GM23248 (cell line): Measurements from ENCODE around the gene CXCR1. TPM values are rescaled to one million over a fixed set of nuclear protein-coding genes. Genes with fewer than 3 reads are reported as not detected.
"Not testable (repeated sequence)": the region's sequence is repeated elsewhere in the genome, so short reads cannot be mapped to it uniquely, and the experiment has no call there.

Experiments
- DNase-seq: peaks from one replicate; pipeline ENCODE4 v3.0.0-alpha.2; 2015
- H2AFZ ChIP-seq: fragments of 200-600 bp; sonication (generic); 2 replicates; pipeline ENCODE4 v1.6.1; 2016; ENCODE audit warnings: antibody characterized with exemption
- H3F3A ChIP-seq: fragments of 200-600 bp; sonication (generic); 2 replicates; pipeline ENCODE4 v1.6.1; 2016; ENCODE audit warnings: mild to moderate bottlenecking, antibody characterized with exemption, mixed run types; ENCODE audit not compliant: insufficient read depth
- H3K27ac ChIP-seq: fragments of 200-600 bp; sonication (generic); 2 replicates; pipeline ENCODE4 v1.5.1; 2016; ENCODE audit warnings: mild to moderate bottlenecking
- H3K27me3 ChIP-seq: fragments of 200-600 bp; sonication (generic); replicated peaks from 2 replicates; pipeline ENCODE4 v1.6.1; 2016; ENCODE audit warnings: mild to moderate bottlenecking; ENCODE audit not compliant: insufficient read depth
- H3K36me3 ChIP-seq: fragments of 200-600 bp; sonication (generic); 2 replicates; pipeline ENCODE4 v1.6.1; 2016; ENCODE audit warnings: low read depth, mild to moderate bottlenecking
- H3K4me1 ChIP-seq: fragments of 200-600 bp; sonication (generic); 2 replicates; pipeline ENCODE4 v1.6.1; 2016; ENCODE audit warnings: mild to moderate bottlenecking; ENCODE audit not compliant: insufficient read depth
- H3K4me2 ChIP-seq: fragments of 200-600 bp; sonication (generic); one replicate; pipeline ENCODE4 v1.6.1; 2016; ENCODE audit warnings: mild to moderate bottlenecking; ENCODE audit not compliant: unreplicated experiment
- H3K4me3 ChIP-seq: fragments of 200-600 bp; sonication (generic); 2 replicates; pipeline ENCODE4 v1.5.1; 2016; ENCODE audit warnings: mild to moderate bottlenecking
- H3K79me2 ChIP-seq: fragments of 200-600 bp; sonication (generic); 2 replicates; pipeline ENCODE4 v1.6.1; 2016; ENCODE audit warnings: mild to moderate bottlenecking; ENCODE audit not compliant: insufficient read depth
- H3K9ac ChIP-seq: fragments of 200-600 bp; sonication (generic); 2 replicates; pipeline ENCODE4 v1.6.1; 2016; ENCODE audit warnings: mild to moderate bottlenecking
- H3K9me2 ChIP-seq: fragments of 200-600 bp; sonication (generic); 2 replicates; pipeline ENCODE4 v1.6.1; 2016; ENCODE audit warnings: mixed run types, mild to moderate bottlenecking, moderate library complexity; ENCODE audit not compliant: insufficient read depth
- H3K9me3 ChIP-seq: fragments of 200-600 bp; sonication (generic); one replicate; pipeline ENCODE4 v1.6.1; 2017; ENCODE audit warnings: low read depth
- H4K20me1 ChIP-seq: fragments of 200-600 bp; sonication (generic); 2 replicates; pipeline ENCODE4 v1.6.0; 2016; ENCODE audit not compliant: insufficient read depth
- EZH2 ChIP-seq: fragments of 200-600 bp; sonication (generic); IDR thresholded peaks from 2 replicates; pipeline ENCODE4 v1.6.1; 2018; ENCODE audit warnings: antibody characterized with exemption, mild to moderate bottlenecking; ENCODE audit not compliant: insufficient read depth, poor library complexity, severe bottlenecking
- EZH2phosphoT487 ChIP-seq: fragments of 200-600 bp; sonication (generic); IDR thresholded peaks from 2 replicates; pipeline ENCODE4 v1.6.1; 2018; ENCODE audit warnings: antibody characterized with exemption, moderate library complexity, mild to moderate bottlenecking, low read depth; ENCODE audit not compliant: insufficient read depth
- WGBS, 2 experiments: methylation state at CpG; one replicate each; pipeline ENCODE4 v1.1.6; 2015 to 2017; ENCODE audit warnings: low lambda C conversion rate in 2 of 2, low coverage in 1 of 2; ENCODE audit errors: missing lambda C conversion rate in 2 of 2; 5-methylcytosine and 5-hydroxymethylcytosine counted together
- in situ Hi-C: fragments of 300-500 bp; cut with MboI; formaldehyde crosslinking; loops from 2 replicates; pipeline ENCODE4 v1.15.0; 2020
- polyA plus RNA-seq: library from polyadenylated mRNA; unstranded; fragments of >200 nt; fragmentation: Nextera tagmentation; extraction: Ambion mirVana; gene quantifications from 2 replicates; pipeline ENCODE4 v1.2.1, GENCODE V29; 2016
- total RNA-seq: library from RNA; depleted of rRNA; stranded (reverse); fragments of >200 nt; shearing (Covaris generic); gene quantifications from 2 replicates; pipeline ENCODE4 v1.2.3, GENCODE V29; 2014

CXCR1 gene
- total and polyA plus RNA-seq, 2 experiments from 2014 or later, result not detected

- Histone ChIP-seq H2AFZ (no peak overlapping the region), H3K36me3 (no peaks in the 10 kb centered on the region), H3K4me3 (no peak overlapping the region), H3K4me1 (no peaks in the 10 kb centered on the region), H4K20me1 (no peaks in the 10 kb centered on the region), H3K27me3 (peaks cover 66% of the 10 kb centered on the region), H3K9me2 (no peaks in the 10 kb centered on the region), H3F3A (no peaks in the 10 kb centered on the region), H3K79me2 (no peaks in the 10 kb centered on the region), H3K27ac (no peak overlapping the region), H3K4me2 (no peak overlapping the region), H3K9me3 (no peaks in the 10 kb centered on the region), H3K9ac (no peak overlapping the region)
- no peak for DNase-seq
- TF ChIP-seq EZH2phosphoT487, result no peak
- TF ChIP-seq EZH2, result no peak
- in situ Hi-C loops, result no loop called here
- WGBS, 2 experiments, result 57 to 60% methylated on average over 3 of the region's 3 CpGs
Measured at GRCh38 chr2:218127929-218128455, 38.8 kb downstream of the CXCR1 start.

- in situ Hi-C loops, result no loop called here
- no peaks in the 10 kb centered on the region for H3F3A ChIP-seq
- DNase-seq, result no peak
- H3K4me3 ChIP-seq, result no peak within 1 kb of the TSS
- peaks cover 76% of the 10 kb centered on the region for H3K27me3 ChIP-seq
- H2AFZ ChIP-seq, result no peak within 1 kb of the TSS
- H4K20me1 ChIP-seq, result no peaks in the 10 kb centered on the region
- no peaks in the 10 kb centered on the region for H3K9me2 ChIP-seq
- WGBS, 2 experiments, result 74 to 85% methylated on average over 8 of the region's 8 CpGs
- no peaks in the 10 kb centered on the region for H3K4me1 ChIP-seq
- TF ChIP-seq EZH2phosphoT487 (no peak), EZH2 (no peak)
- no peaks in the 10 kb centered on the region for H3K36me3 ChIP-seq
- H3K79me2 ChIP-seq, result no peaks in the 10 kb centered on the region
- peaks cover 4% of the 10 kb centered on the region for H3K9me3 ChIP-seq
- no peak within 1 kb of the TSS for H3K4me2 ChIP-seq
- no peak within 1 kb of the TSS for H3K9ac ChIP-seq
- H3K27ac ChIP-seq, result no peak within 1 kb of the TSS
Measured at GRCh38 chr2:218125626-218126080, 41.1 kb downstream of the CXCR1 start, which contains the start of gene CXCR2. Gene CXCR2 (plus strand): TSS chr2:218126028. CDS start chr2:218134802, 8,774 bp downstream.

- H3F3A ChIP-seq, result no peaks in the 10 kb centered on the region
- H3K36me3 ChIP-seq, result no peaks in the 10 kb centered on the region
- no peak overlapping the region for H3K4me3 ChIP-seq
- no peaks in the 10 kb centered on the region for H3K79me2 ChIP-seq
- no peaks in the 10 kb centered on the region for H3K9me2 ChIP-seq
- no peak overlapping the region for H3K9ac ChIP-seq
- WGBS, 2 experiments, result 17 to 18% methylated on average over 4 of the region's 4 CpGs
- H4K20me1 ChIP-seq, result no peaks in the 10 kb centered on the region
- peaks cover 76% of the 10 kb centered on the region for H3K27me3 ChIP-seq
- no peak for DNase-seq
- no peak overlapping the region for H2AFZ ChIP-seq
- no peaks in the 10 kb centered on the region for H3K4me1 ChIP-seq
- peaks cover 4% of the 10 kb centered on the region for H3K9me3 ChIP-seq
- no peak overlapping the region for H3K27ac ChIP-seq
- TF ChIP-seq EZH2phosphoT487, result no peak
- TF ChIP-seq EZH2, result no peak
- in situ Hi-C loops, result no loop called here
- no peak overlapping the region for H3K4me2 ChIP-seq
Measured at GRCh38 chr2:218125095-218125494, 41.7 kb downstream of the CXCR1 start.

GRCh38 chr2:218123986-218124385 lies 42.8 kb downstream of the CXCR1 start:
- H3K9ac ChIP-seq, result no peak overlapping the region
- in situ Hi-C loops, result no loop called here
- no peaks in the 10 kb centered on the region for H4K20me1 ChIP-seq
- H3F3A ChIP-seq, result no peaks in the 10 kb centered on the region
- no peaks in the 10 kb centered on the region for H3K36me3 ChIP-seq
- no peaks in the 10 kb centered on the region for H3K9me2 ChIP-seq
- H2AFZ ChIP-seq, result no peak overlapping the region
- H3K4me1 ChIP-seq, result no peaks in the 10 kb centered on the region
- H3K27me3 ChIP-seq, result peaks cover 68% of the 10 kb centered on the region
- WGBS, 2 experiments, result 48 to 51% methylated on average over 4 of the region's 4 CpGs
- no peak overlapping the region for H3K27ac ChIP-seq
- DNase-seq, result no peak
- H3K4me2 ChIP-seq, result no peak overlapping the region
- H3K9me3 ChIP-seq, result peaks cover 4% of the 10 kb centered on the region
- no peak for TF ChIP-seq EZH2
- no peak for TF ChIP-seq EZH2phosphoT487
- no peaks in the 10 kb centered on the region for H3K79me2 ChIP-seq
- H3K4me3 ChIP-seq, result no peak overlapping the region

- H3K4me1 ChIP-seq, in situ Hi-C loops, H3K36me3 ChIP-seq, H3K9ac ChIP-seq, H3K4me3 ChIP-seq, H3K9me2 ChIP-seq, H2AFZ ChIP-seq, H4K20me1 ChIP-seq, H3K4me2 ChIP-seq, H3K27ac ChIP-seq, DNase-seq, H3K79me2 ChIP-seq, H3K9me3 ChIP-seq, H3F3A ChIP-seq: not testable (repeated sequence)
- H3K27me3 ChIP-seq, result peaks cover 51% of the 10 kb centered on the region
Measured at GRCh38 chr2:218122286-218122685, 44.5 kb downstream of the CXCR1 start.

- 57 to 60% methylated on average over 4 of the region's 4 CpGs for WGBS, 2 experiments
- not testable (repeated sequence) for H4K20me1 ChIP-seq
Measured at GRCh38 chr2:218121789-218122188, 45.0 kb downstream of the CXCR1 start.

More at GRCh38 chr2:218121789-218122188, 45.0 kb downstream of the CXCR1 start:
- DNase-seq, in situ Hi-C loops, H3F3A ChIP-seq, H3K9ac ChIP-seq, H3K36me3 ChIP-seq, H3K9me3 ChIP-seq, H3K4me2 ChIP-seq, H3K9me2 ChIP-seq, H3K27ac ChIP-seq, H2AFZ ChIP-seq, H3K79me2 ChIP-seq, H3K4me3 ChIP-seq, H3K4me1 ChIP-seq: not testable (repeated sequence)
- H3K27me3 ChIP-seq, result peaks cover 46% of the 10 kb centered on the region
